ENCODE data around the gene TSPAN33. TPM values are rescaled to one million over a fixed set of nuclear protein-coding genes. Genes with fewer than 3 reads are reported as not detected.

Gene TSPAN33
- total and polyA plus RNA-seq, 9 of the 15 experiments (the other 6 are each of a cell fraction or from before 2014, with no cell fraction given), result 0.03 to 1.5 (median 0.23) TPM; not detected in 2

GRCh38 chr7:129147731-129148130 is 3.2 kb downstream of the TSPAN33 start (continued):
- no peak for TF ChIP-seq TRIM25 (IDR thresholded peaks at IDR 0.05; ENCODE audit: borderline replicate concordance)
- no peak for TF ChIP-seq SRSF3 (IDR thresholded peaks at IDR 0.05; ENCODE audit: insufficient read depth, low read length)
- no peak for TF ChIP-seq ZNF395 (CRISPR knock-in tag; IDR thresholded peaks at IDR 0.05)
- TF ChIP-seq RBBP5 (IDR thresholded peaks at IDR 0.05; ENCODE audit: borderline replicate concordance, insufficient read depth, low read length, poor library complexity, severe bottlenecking), result no peak
- TF ChIP-seq TAF7 (tag; IDR thresholded peaks at IDR 0.05), result no peak
- TF ChIP-seq TAF15 (IDR thresholded peaks at IDR 0.05; ENCODE audit: low read depth, low read length), result no peak
- TF ChIP-seq SMAD4 (CRISPR knock-in tag; conservative IDR thresholded peaks at IDR 0.05), result no peak

All from K562 (cell line).